Hepatocyte (in vitro differentiated cells): Measurements from ENCODE around the gene NUDT14.

Source experiments
- EZH2 ChIP-seq: fragments of 200-600 bp; sonication (generic); IDR thresholded peaks from 2 replicates; pipeline ENCODE4 v1.6.1; 2016; ENCODE audit warnings: antibody characterized with exemption, mild to moderate bottlenecking, borderline replicate concordance
- TF ChIP-seq, protein P1 (sequence below): fragments of 200-600 bp; sonication (generic); IDR thresholded peaks from 2 replicates; pipeline ENCODE4 v1.5.1; 2016; ENCODE audit warnings: antibody characterized with exemption, mild to moderate bottlenecking; ENCODE audit not compliant: poor library complexity

DNA sequence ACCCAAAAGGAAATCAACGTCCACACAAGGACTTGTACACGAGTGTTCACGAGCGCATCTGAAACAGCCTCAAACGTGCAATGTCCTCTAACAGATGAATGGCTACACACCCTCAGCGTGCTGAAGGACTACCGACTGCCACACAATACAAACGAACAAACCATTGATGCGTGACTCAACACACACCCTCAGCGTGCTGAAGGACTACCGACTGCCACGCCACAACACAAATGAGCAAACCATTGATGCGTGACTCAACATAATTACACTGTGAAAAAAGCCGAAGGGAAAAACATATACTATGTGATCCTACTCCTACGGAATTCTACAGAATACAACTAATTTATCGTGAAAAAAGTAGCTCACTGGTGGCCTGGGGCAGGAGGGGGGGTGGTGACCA, 42.1 kb upstream of the NUDT14 start:
- TF ChIP-seq, protein P1, sequence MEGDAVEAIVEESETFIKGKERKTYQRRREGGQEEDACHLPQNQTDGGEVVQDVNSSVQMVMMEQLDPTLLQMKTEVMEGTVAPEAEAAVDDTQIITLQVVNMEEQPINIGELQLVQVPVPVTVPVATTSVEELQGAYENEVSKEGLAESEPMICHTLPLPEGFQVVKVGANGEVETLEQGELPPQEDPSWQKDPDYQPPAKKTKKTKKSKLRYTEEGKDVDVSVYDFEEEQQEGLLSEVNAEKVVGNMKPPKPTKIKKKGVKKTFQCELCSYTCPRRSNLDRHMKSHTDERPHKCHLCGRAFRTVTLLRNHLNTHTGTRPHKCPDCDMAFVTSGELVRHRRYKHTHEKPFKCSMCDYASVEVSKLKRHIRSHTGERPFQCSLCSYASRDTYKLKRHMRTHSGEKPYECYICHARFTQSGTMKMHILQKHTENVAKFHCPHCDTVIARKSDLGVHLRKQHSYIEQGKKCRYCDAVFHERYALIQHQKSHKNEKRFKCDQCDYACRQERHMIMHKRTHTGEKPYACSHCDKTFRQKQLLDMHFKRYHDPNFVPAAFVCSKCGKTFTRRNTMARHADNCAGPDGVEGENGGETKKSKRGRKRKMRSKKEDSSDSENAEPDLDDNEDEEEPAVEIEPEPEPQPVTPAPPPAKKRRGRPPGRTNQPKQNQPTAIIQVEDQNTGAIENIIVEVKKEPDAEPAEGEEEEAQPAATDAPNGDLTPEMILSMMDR, result no peak
- no peak for TF ChIP-seq EZH2
